NT2/D1 (cell line): ENCODE data around the gene KANK4.

ENCODE experiments used
- SUZ12 ChIP-seq: IDR thresholded peaks from 2 replicates; pipeline ENCODE4 v1.6.1; 2011; ENCODE audit not compliant: insufficient read length, insufficient read depth; ENCODE audit errors: extremely low read depth
- ZNF274 ChIP-seq: IDR thresholded peaks from 2 replicates; pipeline ENCODE4 v1.6.1; 2011; ENCODE audit warnings: mild to moderate bottlenecking, low read depth, low read length

DNA sequence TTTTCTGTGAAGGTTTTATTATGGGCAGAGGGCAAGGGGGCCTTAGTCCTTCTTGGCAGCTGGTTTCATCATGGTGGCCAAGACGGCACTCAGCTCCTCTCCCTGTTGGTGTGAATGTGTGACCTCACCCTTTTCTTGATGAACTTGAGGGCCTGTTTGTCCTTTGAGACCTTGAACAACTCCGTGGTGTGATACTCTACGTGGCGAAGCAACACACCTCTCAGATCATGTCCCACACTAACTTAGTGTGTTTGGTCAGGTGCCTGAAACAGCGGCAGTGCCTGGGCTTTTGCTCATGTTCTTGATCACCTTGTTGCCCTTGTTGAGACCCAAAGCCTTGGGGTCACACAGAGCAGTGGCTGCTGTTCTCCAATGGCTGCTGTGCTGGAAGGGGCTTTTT, 111.1 kb downstream of the KANK4 start:
- TF ChIP-seq ZNF274 (no peak), SUZ12 (no peak)
